Panc1 (cell line): ENCODE measurements around the gene CACNA1A. TPM values are rescaled to one million over a fixed set of nuclear protein-coding genes. Genes with fewer than 3 reads are reported as not detected.

Experiments
- ATAC-seq: fragments of 200-7000 bp; cut with Tn5 transposase; 2 replicates; pipeline ENCODE4 v1.9.1; 2020; ENCODE audit warnings: mild to moderate bottlenecking, moderate library complexity
- BruUV-seq: library from RNA; stranded (reverse); fragments of 400-500 nt; replicated peaks from 2 replicates; lab custom pipeline; 2021; lab: Mats Ljungman, UMichigan
- CTCF ChIA-PET: fragments of 300-600 bp; sonication (Branson Sonifier 250); formaldehyde crosslinking; loops from one replicate; lab custom pipeline; 2022; ENCODE audit warnings: antibody characterized with exemption; lab: Charles Lee
- POLR2A ChIA-PET: fragments of 300-600 bp; sonication (Branson Sonifier 250); formaldehyde crosslinking; loops from one replicate; lab custom pipeline; 2022; ENCODE audit warnings: antibody characterized with exemption; lab: Charles Lee
- DNase-seq: peaks from one replicate; pipeline ENCODE4 v3.0.0-alpha.2; 2010; ENCODE audit warnings: low read depth, low spot score
- H3K27ac ChIP-seq: 2 replicates; pipeline ENCODE4 v1.5.1; 2011; ENCODE audit warnings: mild to moderate bottlenecking, low read length, inconsistent platforms
- H3K27me3 ChIP-seq: fragments of 200-500 bp; sonication (Bioruptor generic); 2 replicates; pipeline ENCODE4 v1.6.0; 2014; ENCODE audit warnings: low read length, inconsistent platforms; ENCODE audit not compliant: control insufficient read depth, insufficient read depth
- H3K36me3 ChIP-seq: fragments of 200-500 bp; sonication (Bioruptor generic); 2 replicates; pipeline ENCODE4 v1.5.1; 2014; ENCODE audit warnings: inconsistent platforms, mild to moderate bottlenecking, low read length, moderate library complexity; ENCODE audit not compliant: control insufficient read depth, insufficient read depth
- H3K4me1 ChIP-seq: 2 replicates; pipeline ENCODE4 v1.5.1; 2011; ENCODE audit warnings: inconsistent platforms, mild to moderate bottlenecking, low read length, moderate library complexity; ENCODE audit not compliant: control insufficient read depth, insufficient read depth
- H3K4me3 ChIP-seq, 2 experiments: 2 replicates each; pipeline ENCODE4 v1.5.1; 2011 to 2012; ENCODE audit warnings: low read depth in 2 of 2, low read length in 2 of 2, mild to moderate bottlenecking in 2 of 2, inconsistent platforms in 1 of 2, moderate library complexity in 1 of 2
- H3K9me3 ChIP-seq: fragments of 200-500 bp; sonication (Bioruptor generic); 2 replicates; pipeline ENCODE4 v1.5.1; 2014; ENCODE audit warnings: low read depth, mild to moderate bottlenecking, inconsistent platforms, low read length, moderate library complexity; ENCODE audit not compliant: control insufficient read depth, insufficient read depth
- POLR2AphosphoS5 ChIP-seq: IDR thresholded peaks from 2 replicates; pipeline ENCODE4 v1.6.1; 2012; ENCODE audit warnings: mild to moderate bottlenecking, low read depth, low read length, moderate library complexity
- SIN3A ChIP-seq: IDR thresholded peaks from 2 replicates; pipeline ENCODE4 v1.6.1; 2012; ENCODE audit warnings: low read depth, mild to moderate bottlenecking, low read length, moderate library complexity, borderline replicate concordance; ENCODE audit not compliant: insufficient read depth
- TCF7L2 ChIP-seq: IDR thresholded peaks from 2 replicates; pipeline ENCODE4 v1.6.1; 2011; ENCODE audit warnings: mild to moderate bottlenecking, low read depth, low read length, inconsistent platforms
- in situ Hi-C: cut with HindIII; loops from 2 replicates; pipeline ENCODE4 v1.10.0; 2016; ENCODE audit warnings: low sequenced_read_pairs, low pct_unique_long_range_greater_than_20kb
- intact Hi-C: fragments of 100-400 bp; cut with micrococcal nuclease; formaldehyde crosslinking; loops from one replicate; pipeline ENCODE4 v1.10.0; 2022; ENCODE audit not compliant: unreplicated experiment
- total RNA-seq: library from RNA; stranded (reverse); gene quantifications from one replicate; pipeline ENCODE4 v1.2.1, GENCODE V29; 2021; ENCODE audit not compliant: unreplicated experiment
- TF ChIP-seq, protein P1 (sequence below), 2 experiments: IDR thresholded peaks; 2 replicates each; pipeline ENCODE4 v1.6.1; 2011 to 2012; ENCODE audit warnings: low read depth in 2 of 2, control low read depth in 1 of 2, low read length in 1 of 2, mild to moderate bottlenecking in 1 of 2, moderate library complexity in 1 of 2; ENCODE audit not compliant: insufficient read depth in 1 of 2
- TF ChIP-seq, protein P2 (sequence below): fragments of 450-650 bp; IDR thresholded peaks from 2 replicates; pipeline ENCODE4 v1.5.1; 2017; ENCODE audit warnings: mild to moderate bottlenecking

The CACNA1A gene
- total RNA-seq, 1 experiment from 2014 or later, result 0.51 TPM

DNA sequence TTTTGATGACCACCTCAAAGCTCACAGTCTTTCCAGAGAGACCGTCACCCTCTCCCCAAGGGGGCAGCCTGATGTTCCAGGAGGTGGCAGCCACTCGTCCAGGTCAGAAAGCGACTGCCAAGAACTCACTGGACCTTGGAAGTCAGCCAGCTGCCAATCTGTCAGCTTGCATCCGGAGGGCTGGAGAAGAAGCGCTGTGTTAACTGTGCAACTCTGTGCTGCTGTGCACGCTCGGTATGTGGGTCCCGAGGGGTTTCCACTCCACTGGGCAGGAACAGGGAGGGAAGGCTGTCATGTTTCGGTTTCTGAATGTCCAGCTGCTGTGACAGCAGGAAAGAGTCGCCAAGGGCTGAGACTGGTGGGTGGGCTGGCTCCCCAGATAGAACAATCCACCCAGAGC lies 89.2 kb downstream of the CACNA1A start:
- POLR2A ChIA-PET, result no interaction called here
- in situ Hi-C loops, result no loop called here
- H3K27ac ChIP-seq, result no peak overlapping the region

DNA sequence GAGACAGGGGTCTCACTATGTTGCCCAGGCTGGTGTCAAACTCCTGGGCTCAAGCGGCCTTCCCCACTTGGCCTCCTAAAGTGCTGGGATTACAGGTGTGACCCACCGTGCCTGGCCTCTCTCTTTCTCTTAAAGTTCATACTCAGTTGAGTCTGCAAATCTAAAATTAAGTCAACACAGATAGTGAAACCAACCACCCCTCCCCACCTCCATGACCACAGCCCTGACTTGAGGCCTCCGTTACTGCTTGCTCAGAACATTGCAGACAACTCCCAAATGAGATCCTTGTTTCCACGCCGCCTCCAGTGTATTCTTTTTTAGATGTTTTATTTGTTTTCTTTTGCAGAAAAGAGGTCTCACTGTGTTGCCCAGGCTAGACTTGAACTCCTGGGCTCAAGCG lies 94.4 kb downstream of the CACNA1A start:
- Histone ChIP-seq H3K4me3 (no peak overlapping the region), H3K36me3 (no peaks in the 10 kb centered on the region), H3K9me3 (no peaks in the 10 kb centered on the region), H3K27me3 (no peaks in the 10 kb centered on the region), H3K27ac (no peak overlapping the region), H3K4me1 (no peaks in the 10 kb centered on the region)
- no peak for ATAC-seq
- DNase-seq, result no peak
- intact Hi-C loops (no loop called here), in situ Hi-C loops (no loop called here)
- BruUV-seq, result no TSS peak
- ChIA-PET POLR2A (no interaction called here), CTCF (no interaction called here)
- TF ChIP-seq POLR2AphosphoS5, result no peak
- no peak for TF ChIP-seq SIN3A
- no peak for TF ChIP-seq TCF7L2
- TF ChIP-seq, protein P1, sequence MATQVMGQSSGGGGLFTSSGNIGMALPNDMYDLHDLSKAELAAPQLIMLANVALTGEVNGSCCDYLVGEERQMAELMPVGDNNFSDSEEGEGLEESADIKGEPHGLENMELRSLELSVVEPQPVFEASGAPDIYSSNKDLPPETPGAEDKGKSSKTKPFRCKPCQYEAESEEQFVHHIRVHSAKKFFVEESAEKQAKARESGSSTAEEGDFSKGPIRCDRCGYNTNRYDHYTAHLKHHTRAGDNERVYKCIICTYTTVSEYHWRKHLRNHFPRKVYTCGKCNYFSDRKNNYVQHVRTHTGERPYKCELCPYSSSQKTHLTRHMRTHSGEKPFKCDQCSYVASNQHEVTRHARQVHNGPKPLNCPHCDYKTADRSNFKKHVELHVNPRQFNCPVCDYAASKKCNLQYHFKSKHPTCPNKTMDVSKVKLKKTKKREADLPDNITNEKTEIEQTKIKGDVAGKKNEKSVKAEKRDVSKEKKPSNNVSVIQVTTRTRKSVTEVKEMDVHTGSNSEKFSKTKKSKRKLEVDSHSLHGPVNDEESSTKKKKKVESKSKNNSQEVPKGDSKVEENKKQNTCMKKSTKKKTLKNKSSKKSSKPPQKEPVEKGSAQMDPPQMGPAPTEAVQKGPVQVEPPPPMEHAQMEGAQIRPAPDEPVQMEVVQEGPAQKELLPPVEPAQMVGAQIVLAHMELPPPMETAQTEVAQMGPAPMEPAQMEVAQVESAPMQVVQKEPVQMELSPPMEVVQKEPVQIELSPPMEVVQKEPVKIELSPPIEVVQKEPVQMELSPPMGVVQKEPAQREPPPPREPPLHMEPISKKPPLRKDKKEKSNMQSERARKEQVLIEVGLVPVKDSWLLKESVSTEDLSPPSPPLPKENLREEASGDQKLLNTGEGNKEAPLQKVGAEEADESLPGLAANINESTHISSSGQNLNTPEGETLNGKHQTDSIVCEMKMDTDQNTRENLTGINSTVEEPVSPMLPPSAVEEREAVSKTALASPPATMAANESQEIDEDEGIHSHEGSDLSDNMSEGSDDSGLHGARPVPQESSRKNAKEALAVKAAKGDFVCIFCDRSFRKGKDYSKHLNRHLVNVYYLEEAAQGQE (IDR thresholded peaks at IDR 0.05; ENCODE audit: insufficient read depth in 1 of 2, low read depth in 2 of 2, low read length in 1 of 2), result no peak
- TF ChIP-seq, protein P2, sequence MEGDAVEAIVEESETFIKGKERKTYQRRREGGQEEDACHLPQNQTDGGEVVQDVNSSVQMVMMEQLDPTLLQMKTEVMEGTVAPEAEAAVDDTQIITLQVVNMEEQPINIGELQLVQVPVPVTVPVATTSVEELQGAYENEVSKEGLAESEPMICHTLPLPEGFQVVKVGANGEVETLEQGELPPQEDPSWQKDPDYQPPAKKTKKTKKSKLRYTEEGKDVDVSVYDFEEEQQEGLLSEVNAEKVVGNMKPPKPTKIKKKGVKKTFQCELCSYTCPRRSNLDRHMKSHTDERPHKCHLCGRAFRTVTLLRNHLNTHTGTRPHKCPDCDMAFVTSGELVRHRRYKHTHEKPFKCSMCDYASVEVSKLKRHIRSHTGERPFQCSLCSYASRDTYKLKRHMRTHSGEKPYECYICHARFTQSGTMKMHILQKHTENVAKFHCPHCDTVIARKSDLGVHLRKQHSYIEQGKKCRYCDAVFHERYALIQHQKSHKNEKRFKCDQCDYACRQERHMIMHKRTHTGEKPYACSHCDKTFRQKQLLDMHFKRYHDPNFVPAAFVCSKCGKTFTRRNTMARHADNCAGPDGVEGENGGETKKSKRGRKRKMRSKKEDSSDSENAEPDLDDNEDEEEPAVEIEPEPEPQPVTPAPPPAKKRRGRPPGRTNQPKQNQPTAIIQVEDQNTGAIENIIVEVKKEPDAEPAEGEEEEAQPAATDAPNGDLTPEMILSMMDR, result no peak

More for the DNA sequence above, 89.2 kb downstream of the CACNA1A start:
- TF ChIP-seq, protein P2, result no peak
- TF ChIP-seq, protein P1 (IDR thresholded peaks at IDR 0.05; ENCODE audit: insufficient read depth in 1 of 2, low read depth in 2 of 2, low read length in 1 of 2), result no peak
- TF ChIP-seq TCF7L2, result no peak
- TF ChIP-seq SIN3A, result no peak
- no peak for TF ChIP-seq POLR2AphosphoS5
- Histone ChIP-seq H3K36me3 (no peaks in the 10 kb centered on the region), H3K4me1 (no peaks in the 10 kb centered on the region), H3K27me3 (no peaks in the 10 kb centered on the region), H3K9me3 (no peaks in the 10 kb centered on the region), H3K4me3 (no peak overlapping the region)
- DNase-seq (no peak), ATAC-seq (no peak)
- intact Hi-C loops, result no loop called here
- no TSS peak for BruUV-seq
- CTCF ChIA-PET, result no interaction called here
